Tibial nerve (tissue), 4 donors: ENCODE measurements around the gene TRPM4.
"Not testable (repeated sequence)": the region's sequence is repeated elsewhere in the genome, so short reads cannot be mapped to it uniquely, and the experiment has no call there.

ENCODE experiments used
- CTCF ChIP-seq, 5 experiments: fragments of 200-600 bp in 3 of 5; fragments of 450-650 bp in 2 of 5; sonication (generic) in 3 of 5; IDR thresholded peaks; one replicate each; pipeline ENCODE4 v1.5.1; 2016 to 2019; ENCODE audit warnings: antibody characterized with exemption in 5 of 5, mild to moderate bottlenecking in 3 of 5, moderate library complexity in 2 of 5
- EP300 ChIP-seq, 2 donors: sonication (generic); formaldehyde crosslinking; IDR thresholded peaks; one replicate each; pipeline ENCODE4 v1.6.1; 2017; ENCODE audit warnings: antibody characterized with exemption in 2 of 2, mild to moderate bottlenecking in 1 of 2
- POLR2A ChIP-seq, 2 donors: fragments of 450-650 bp; IDR thresholded peaks; one replicate each; pipeline ENCODE4 v1.6.1; 2017; ENCODE audit warnings: antibody characterized with exemption in 2 of 2, mild to moderate bottlenecking in 2 of 2, moderate library complexity in 2 of 2

GRCh38 chr19:49209502-49209901 is 51.9 kb downstream of the TRPM4 start:
- TF ChIP-seq CTCF, POLR2A, EP300 (IDR thresholded peaks at IDR 0.05): not testable (repeated sequence)
